ENCODE data around the gene RASSF4.

The RASSF4 gene

GRCh38 chr10:44948642-44949041, 11.0 kb upstream of the RASSF4 start:
- DNase-seq (ENCODE audit: low read depth in 3 of 3): no peak

- DNase-seq (ENCODE audit: low read depth in 3 of 3): no peak
Measured at GRCh38 chr10:44949127-44949802, 10.3 kb upstream of the RASSF4 start.

- no peak for DNase-seq (ENCODE audit: low read depth in 3 of 3)
Measured at GRCh38 chr10:44949915-44950314, 9.7 kb upstream of the RASSF4 start.

GRCh38 chr10:44950326-44951225, 9.0 kb upstream of the RASSF4 start:
- DNase-seq (ENCODE audit: low read depth in 3 of 3): no peak

- no peak for DNase-seq (ENCODE audit: low read depth in 3 of 3)
Measured at GRCh38 chr10:44951576-44952226, 7.9 kb upstream of the RASSF4 start.

GRCh38 chr10:44952779-44953231, 6.8 kb upstream of the RASSF4 start:
- no peak for DNase-seq (ENCODE audit: low read depth in 3 of 3)

GRCh38 chr10:44954042-44954441, 5.6 kb upstream of the RASSF4 start:
- no peak for DNase-seq (ENCODE audit: low read depth in 3 of 3)

- no peak for DNase-seq (ENCODE audit: low read depth in 3 of 3)
Measured at GRCh38 chr10:44954962-44955361, 4.6 kb upstream of the RASSF4 start.

- no peak for DNase-seq (ENCODE audit: low read depth in 3 of 3)
Measured at GRCh38 chr10:44955413-44956070, 4.1 kb upstream of the RASSF4 start.

GRCh38 chr10:44956226-44956625, 3.4 kb upstream of the RASSF4 start:
- no peak for DNase-seq (ENCODE audit: low read depth in 3 of 3)

GRCh38 chr10:44956717-44957706, 2.6 kb upstream of the RASSF4 start:
- no peak for DNase-seq (ENCODE audit: low read depth in 3 of 3)

- no peak for DNase-seq (ENCODE audit: low read depth in 3 of 3)
Measured at GRCh38 chr10:44958196-44958897, 1.3 kb upstream of the RASSF4 start.

- DNase-seq (ENCODE audit: low read depth in 3 of 3): no peak
Measured at GRCh38 chr10:44958898-44959246, 730 bp upstream of the RASSF4 start.

- no peak for DNase-seq (ENCODE audit: low read depth in 3 of 3)
Measured at GRCh38 chr10:44960088-44960460, 472 bp downstream of the RASSF4 start.

- no peak for DNase-seq (ENCODE audit: low read depth in 3 of 3)
Measured at GRCh38 chr10:44960482-44961229, 1.1 kb downstream of the RASSF4 start.

GRCh38 chr10:44961230-44961571, 1.6 kb downstream of the RASSF4 start:
- no peak for DNase-seq (ENCODE audit: low read depth in 3 of 3)

GRCh38 chr10:44961931-44962750, 2.5 kb downstream of the RASSF4 start:
- no peak for DNase-seq (ENCODE audit: low read depth in 3 of 3)

GRCh38 chr10:44962870-44963738, 3.5 kb downstream of the RASSF4 start:
- DNase-seq (ENCODE audit: low read depth in 3 of 3): no peak
